Hematopoietic multipotent progenitor cell treated with erythropoietin and hydrocortisone succinate and interleukin-3 and kit ligand, for 17 days (in vitro differentiated cells): ENCODE results near the gene ADCY1.
"Not testable (repeated sequence)": the region's sequence is repeated elsewhere in the genome, so short reads cannot be mapped to it uniquely, and the experiment has no call there.

Experiments
- DNase-seq: peaks from one replicate; pipeline ENCODE4 v3.0.0-alpha.2; 2015; ENCODE audit warnings: low spot score

Gene ADCY1

DNA sequence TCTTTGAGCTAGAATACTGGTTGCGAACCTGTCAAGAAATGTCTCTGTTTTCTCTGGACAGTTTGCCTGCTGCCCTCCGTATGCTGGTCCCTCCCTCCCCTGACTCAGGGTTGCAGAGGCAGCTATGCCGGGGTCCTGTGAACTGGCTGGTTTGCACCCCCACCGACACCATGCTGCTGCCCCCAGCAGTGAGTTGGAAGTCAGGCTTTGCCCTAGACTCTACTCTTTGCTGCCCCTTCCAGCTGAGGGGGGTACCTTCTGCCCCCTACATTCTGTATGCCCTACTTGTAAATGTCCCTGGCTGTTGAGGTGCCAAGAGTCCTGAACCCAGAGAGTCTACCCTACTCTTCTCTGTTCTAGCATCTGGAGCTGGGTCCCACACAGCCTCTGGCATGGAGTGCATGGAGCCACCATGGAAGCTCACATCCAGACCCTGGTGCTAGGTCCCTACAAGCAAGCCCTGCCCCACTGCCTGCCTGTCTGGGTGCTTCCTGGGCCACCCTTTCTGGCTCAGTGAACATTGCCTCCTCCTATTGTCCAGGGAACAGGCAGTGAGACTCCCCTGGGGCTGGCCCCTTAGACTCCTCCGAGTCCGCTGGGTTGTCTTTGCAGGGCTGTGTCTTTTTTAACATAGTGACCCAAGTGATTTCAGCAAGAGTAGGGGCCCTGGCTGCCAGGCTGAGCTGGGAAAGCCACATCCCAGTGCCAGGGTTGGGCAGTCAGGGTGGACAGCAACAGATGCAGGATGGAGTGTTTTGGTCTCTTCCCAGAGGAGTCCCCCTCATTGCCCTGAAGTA, 138.9 kb downstream of the ADCY1 start:
- no peak for DNase-seq

DNA sequence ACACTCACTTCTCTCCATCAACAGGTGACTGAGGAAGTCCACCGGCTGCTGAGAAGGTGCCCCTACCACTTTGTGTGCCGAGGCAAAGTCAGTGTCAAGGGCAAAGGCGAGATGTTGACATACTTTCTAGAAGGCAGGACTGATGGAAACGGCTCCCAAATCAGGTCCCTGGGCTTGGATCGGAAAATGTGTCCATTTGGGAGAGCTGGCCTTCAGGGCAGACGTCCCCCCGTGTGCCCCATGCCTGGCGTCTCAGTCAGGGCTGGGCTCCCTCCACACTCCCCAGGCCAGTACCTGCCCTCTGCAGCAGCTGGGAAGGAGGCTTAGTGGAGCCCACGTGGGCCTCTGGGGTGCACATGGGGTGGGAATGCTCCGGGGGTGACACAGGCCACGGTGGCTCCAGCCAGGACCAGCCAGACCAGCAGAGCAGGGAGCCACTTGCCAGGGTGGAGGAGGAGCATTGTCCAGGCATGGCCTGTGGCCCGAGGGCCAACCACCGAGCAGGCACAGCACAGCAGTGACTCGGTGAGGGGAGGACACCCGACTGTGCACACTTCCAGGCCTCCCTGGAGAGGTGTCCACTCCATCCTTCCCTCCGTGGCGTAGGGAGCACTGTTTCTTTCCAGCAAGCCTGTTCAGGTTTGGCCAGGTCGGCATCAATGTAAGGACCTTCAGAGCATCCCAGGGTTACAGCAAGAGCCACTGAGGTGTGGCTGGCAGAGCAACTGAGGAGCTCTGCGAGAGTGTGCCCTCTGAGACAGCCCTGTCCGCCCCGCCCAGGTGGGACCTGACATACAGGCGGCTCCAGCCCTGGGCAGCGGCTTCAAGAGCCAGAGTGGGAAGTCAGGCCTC, 139.7 kb downstream of the ADCY1 start:
- no peak for DNase-seq

DNA sequence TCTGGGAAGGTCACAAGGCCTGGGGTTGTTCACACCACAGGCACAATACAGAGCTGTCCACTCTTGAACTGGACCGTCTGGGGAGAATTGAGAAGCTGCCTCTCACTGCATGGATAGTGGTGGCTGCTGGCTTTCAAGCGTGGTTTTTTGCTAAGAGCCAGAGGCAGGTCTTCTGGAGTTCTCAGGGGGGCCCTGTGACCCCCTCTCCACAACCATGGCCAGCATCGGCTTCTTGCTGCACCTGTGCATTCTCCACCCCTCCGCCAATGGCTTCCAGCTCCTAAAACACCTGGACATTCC, 140.3 kb downstream of the ADCY1 start:
- no peak for DNase-seq

DNA sequence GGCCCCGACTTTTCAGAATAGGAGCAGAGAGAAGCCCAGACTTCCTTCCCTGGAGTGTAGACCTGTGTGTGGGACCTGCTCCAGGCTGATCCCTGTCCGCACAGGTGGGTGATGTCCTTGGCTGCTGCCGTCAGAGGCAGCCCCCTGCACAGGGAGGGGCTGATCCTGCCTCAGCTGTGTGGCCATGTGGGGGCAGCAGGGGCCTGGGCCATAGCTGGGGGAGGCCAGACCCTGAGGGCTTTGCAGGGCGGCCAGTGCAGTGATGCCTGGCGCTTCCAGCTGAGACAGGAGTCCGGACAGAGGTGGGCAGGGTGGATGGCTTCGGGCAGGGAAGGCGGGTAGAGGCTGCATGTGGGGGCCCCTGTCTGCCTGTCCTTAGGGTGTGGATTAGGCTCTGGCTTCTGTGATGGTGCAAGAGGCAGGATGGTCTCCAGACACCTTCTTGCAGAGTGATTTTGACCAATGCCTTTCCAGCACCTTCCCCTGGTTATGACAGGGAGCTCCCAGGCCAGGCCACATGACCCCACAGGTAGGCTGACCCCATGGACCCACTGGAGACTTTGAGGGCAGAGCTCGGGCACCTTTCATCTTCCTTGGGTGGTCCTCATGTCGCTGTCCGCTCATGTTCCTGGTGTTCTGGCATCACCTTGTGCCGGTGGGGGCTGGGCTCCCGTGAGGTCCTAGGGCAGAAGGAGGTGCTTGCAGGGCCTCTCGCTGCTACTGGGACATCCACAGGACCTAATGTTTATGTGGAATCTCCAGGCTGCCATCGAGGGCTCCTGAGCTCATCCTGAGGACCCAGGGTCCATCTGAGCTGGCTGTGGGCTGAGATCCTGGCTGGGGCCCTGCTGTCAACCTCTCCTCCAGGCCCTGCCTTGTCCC, 141.5 kb downstream of the ADCY1 start:
- DNase-seq, result no peak

DNA sequence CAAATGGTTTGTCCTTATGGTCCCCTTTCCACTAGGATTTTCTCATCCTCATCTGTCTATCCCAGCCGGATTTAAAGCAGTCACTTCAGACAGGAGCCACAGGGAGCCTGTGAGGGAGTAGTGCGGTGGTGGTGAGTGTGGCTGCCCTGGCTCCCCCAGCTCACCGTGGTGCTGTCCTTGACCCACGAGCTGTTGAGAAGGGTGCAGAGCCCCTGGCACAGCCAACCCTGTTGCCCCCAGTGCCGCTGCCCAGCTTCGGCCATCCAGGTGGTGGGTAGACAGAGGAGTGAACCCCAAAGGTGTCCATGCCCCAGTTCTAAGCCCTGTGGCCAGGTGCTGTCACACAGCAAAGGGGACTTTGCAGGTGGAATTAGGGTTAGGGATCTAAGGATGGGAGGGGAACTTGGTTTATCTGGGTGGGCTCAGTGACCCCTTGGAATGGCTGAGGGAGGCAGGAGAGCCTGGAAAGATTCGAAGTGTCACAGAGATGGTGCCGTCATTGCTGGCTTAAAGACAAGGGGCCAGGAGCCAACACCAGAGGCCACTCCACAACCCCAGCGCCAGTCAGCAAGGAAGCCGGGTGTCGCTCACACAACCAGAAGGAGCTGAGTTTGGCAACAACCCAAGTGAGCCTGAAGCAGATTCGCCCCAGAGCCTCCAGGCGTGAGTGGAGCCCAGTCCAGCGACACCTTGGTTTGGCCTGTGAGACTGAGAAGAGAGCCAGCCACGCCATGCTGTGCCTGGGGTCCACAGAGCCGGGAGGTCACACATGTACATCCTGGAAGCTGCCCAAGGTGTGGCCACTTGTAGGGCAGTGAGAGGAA, 142.4 kb downstream of the ADCY1 start:
- no peak for DNase-seq

DNA sequence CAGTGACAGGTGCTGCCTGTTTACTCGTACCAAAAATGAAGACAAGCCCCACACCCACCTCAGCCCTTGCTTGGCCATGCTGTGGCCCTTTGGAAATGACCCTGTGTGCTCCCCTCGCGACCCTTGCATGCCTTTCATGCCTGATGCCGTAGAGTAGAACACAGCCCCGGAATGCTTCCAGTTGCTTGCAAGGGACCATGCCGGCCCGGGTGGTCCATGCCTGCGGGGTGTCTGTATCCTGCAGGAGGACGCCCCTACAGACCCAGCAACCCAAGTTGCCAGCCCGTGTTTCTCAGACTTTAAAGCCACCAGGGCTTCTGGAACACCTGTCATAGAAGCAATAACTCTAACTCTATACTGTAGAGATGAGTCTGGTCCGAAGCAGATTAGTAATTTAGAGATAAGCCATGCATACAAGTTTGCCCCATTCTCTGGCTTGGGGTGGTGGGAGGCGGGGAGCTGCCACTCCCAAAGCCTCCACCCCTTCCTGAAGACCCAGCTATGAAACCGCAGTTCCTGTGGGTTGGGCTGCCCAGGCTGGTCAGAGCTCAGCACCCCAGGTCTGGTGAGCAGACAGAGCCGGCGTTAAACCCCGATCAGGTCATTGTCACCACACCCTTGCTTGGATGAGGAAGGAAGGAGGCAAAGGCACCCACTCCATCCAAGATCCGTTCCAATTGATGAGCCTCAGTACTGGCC, 143.5 kb downstream of the ADCY1 start:
- no peak for DNase-seq

DNA sequence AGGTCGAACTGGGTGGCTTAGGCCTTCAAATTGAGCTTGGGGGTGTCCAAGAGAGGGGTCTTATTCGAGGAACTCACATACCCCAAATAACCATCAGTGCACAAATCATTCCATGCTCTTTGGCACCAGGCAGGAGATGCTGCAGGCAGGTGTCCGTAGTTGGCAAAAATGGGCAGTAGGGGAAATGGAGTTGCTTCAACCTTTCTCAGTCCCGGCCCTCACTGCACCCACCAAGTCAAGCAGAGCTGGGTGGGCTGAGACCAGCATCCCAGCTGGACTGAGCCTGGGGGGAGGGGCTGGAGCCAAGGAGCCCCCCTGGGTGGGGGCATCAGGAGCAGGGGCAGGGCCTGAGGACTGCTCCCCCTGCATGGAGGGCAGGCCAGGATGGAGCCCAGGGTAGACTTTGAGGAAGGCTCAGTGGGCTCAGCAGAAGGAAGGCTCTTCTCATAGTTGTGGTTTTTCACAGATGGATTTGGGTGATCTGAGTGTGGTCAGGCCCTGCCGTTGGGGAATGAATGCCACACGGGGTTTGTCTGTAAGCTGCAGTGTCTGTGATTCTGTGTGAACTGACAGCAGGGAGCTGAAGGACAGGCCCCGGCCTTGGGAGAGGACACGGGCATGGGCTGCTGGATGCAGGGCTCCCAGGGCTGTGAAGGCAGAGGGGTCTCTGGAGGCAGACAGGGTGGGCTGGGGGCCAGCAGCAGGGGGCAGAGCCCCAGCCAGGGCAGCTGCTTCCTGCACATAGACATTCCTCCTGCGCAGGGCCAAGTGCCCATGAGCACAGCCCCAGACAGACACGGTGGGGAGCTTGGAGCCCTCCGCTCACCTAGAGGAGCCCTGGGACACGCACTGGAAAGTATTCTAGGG, 144.5 kb downstream of the ADCY1 start:
- DNase-seq, result no peak

DNA sequence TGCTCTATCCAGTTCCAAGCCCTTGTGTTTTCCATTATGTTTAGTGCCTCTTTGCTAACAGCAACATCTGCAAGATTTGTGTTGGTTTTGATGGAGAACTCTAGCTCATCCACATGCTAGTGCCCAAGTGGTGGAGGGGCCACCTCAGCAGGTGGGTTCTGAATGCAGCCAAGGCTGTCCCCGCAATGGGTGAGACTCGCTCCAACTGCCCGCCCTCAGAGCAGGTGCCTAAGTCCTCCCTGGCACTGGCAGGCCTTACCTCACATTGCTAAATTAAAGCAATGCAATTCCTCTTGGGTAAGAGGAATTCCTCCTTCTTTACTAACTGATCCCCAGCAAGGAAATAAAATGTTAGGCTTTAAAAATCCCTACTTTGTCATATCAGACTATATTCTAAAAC, 146.8 kb downstream of the ADCY1 start:
- DNase-seq, result no peak

DNA sequence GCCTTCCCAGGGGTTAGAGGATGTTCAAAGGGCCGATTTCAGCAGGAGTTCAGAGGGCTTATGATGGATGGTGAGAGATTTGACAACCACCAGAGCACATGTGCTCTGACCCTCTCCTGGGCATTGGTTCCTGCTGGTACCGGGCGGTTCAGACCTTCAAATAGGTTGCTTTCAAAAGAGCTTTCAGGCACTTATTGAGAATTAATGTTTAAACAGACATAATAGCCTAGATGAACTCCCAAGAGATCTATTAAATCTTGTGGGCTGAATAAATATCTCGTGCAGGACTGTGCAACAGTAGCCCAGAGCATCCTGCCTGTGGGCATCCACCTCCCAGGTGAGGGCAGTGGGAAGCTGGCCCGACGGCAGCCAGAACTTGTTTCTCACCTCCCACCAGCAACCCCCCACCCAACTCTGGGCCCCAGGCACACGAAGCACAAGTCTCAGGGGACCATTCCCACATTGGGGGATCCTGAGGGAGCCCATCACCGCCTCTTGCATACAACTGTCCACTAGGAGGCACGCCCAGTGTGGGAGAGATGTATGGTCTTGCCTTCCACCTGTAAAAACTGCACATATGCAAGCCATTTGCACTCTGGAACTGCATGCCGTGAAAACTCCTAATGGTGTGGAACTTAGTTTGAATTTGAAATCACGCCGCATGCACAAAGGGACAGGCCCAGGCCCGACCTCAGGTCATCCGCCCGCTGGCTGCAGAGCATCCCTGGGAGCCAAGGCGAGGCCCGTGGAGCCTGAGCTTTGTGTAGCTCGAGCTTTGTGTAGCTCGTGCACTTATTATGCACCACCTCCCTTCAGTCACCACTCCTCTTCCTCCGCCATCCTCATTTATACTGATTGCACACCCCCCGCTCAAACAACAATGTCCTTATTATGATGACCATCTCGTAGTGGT, 147.8 kb downstream of the ADCY1 start:
- DNase-seq, result no peak

DNA sequence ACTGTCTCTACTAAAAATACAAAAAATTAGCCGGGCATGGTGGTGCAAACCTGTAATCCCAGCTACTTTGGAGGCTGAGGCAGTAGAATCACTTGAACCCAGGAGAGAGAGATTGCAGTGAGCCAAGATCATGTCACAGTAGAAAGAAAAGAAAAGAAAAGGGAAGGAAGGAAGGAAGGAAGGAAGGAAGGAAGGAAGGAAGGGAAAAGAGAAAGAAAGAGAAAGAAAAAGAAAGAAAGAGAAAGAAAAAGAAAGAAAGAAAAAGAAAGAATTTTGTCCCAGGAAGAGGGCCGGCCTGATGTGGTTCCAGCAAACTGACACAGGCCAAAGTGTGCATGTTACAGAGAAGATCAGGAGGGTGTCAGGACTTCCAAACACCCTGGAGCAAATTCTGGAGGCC, 151.1 kb downstream of the ADCY1 start:
- DNase-seq, result not testable (repeated sequence)

DNA sequence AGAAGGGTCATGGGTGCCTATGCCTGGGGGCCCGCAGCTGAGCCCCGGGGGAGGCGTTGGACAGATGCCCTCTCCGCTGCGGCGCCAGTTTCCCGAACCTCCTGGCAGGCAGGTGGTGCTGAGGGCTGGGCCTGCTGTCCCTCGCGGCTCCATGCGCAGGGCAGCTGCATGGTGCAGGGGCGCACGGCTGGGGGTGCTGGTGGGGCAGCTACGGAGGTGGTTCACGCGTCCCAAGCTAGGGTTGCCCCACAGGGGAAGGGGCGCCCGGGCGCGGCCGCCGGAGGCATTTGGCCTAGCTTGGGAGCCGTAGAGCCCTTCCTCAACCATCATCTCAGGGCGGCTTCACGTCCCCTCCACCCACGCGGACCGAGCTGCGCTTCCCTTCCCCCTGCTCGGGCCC, 152.7 kb downstream of the ADCY1 start:
- DNase-seq, result no peak

DNA sequence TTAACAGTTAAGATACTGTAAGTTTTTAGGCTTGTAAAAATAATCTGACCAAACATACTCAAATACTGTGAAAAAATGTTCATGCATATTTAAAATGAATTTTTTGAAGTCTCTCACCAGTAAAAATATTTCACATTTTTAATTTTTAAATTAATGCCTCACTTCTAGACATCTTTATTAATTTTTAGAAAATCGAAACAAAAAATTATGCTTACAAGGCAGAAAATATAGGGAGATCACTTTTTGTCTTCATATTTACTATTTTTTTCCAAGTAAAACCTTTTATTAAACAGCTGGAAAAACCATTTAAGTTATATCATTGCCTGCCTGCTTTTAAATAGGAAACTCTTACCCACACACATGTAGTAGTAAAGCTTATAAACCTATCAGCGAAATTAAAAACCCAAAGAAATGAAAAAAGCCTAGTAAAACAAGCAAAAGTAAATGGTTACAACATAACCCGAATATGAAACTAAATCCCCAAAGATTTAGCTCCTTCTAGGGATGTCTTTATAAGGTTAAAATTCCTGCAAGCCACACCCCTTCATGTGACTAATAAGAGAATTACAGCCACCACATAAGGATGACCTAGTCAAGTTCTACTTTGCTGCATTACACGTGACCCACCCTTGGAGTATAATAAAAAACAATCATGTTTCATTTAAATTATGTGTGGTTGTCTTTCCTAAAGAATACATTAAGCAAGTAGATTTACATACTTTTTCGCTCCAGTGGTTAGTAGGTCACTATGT, 157.7 kb downstream of the ADCY1 start:
- not testable (repeated sequence) for DNase-seq

DNA sequence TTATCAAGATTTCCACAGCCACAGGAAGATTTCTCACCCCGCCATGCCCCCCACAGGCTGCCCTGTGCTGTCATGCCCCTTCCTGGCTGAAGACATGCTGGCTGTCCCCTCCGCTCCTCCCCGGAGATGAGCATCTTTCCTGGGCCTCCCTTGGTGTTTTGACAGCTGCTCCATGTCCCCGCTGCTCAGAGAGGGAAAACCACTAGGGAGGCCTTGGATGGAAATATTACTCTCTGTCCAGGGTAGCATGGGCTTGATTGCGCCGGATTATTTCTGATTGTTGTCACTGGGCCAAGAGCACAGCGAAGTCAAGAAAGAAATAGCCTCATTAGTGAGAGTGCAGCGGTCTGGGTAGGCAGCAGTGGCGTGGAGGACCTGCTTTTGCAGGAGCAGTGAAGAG, 164.8 kb downstream of the ADCY1 start:
- DNase-seq, result not testable (repeated sequence)

DNA sequence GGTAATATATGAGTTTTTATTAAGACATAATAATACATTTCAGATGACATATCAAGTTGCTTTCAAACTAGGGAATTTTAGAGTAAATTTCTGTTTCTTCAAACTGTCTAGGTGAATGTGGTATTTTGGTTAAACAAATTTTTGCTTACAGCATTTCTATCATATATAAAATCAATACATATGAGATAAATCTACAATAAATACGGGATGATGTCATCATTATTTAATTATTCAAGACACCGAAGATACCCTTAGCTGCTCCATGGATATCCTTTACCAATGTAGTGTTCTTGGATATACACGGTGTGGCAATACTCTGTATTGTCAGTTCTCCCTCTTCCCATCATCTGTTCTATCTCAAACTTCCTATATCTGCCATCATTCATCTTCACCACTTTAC, 166.4 kb downstream of the ADCY1 start:
- DNase-seq, result not testable (repeated sequence)

DNA sequence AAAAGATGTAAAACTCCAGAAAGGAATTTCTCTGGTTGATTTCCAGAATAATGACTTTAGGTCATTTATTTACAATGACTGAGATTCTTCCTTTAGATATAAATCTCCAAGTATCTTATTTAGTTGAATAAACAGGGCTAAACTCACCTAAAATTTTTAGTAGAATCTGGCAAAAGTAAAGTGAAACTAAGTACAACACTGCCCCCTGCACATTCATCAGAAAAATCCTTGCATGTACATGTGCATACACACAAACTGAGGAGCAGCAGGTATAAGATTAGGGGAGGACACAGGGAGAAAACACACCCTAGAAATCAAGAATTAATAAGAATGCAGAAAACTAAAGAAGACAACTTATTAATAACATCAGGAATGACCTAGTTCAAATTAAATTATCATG, 174.8 kb downstream of the ADCY1 start:
- not testable (repeated sequence) for DNase-seq

DNA sequence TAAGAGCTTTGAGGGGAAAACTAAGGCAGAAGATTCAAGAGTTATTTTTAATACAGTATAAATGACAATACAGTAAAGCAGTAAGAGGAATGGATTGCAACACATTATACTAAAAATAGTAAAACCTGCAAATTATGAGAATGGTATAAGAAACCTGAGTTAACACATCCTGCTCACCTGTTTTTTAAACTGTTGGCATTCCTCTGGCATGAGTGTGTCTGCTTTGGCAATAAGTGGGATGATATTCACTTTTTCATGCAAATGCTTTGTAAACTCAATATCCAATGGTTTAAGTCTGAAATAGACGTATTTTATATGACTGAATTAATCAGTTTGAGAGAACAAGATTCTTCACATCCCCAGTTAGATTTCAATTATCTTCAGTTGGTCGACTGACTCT, 177.2 kb downstream of the ADCY1 start:
- not testable (repeated sequence) for DNase-seq

DNA sequence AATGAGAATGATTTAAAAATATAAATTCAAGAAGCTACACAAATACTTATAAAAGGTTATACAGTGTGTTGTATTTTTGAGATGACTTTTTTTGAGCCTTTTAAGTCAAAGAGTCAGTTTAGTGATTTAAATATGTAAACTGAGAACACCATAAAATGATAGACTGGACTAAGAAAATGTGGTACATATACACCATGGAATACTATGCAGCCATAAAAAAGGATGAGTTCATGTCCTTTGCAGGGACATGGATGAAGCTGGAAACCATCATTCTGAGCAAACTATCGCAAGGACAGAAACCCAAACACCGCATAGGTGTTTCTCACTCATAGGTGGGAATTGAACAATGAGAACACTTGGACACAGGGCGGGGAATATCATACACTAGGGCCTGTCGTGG, 182.2 kb downstream of the ADCY1 start:
- DNase-seq, result not testable (repeated sequence)

DNA sequence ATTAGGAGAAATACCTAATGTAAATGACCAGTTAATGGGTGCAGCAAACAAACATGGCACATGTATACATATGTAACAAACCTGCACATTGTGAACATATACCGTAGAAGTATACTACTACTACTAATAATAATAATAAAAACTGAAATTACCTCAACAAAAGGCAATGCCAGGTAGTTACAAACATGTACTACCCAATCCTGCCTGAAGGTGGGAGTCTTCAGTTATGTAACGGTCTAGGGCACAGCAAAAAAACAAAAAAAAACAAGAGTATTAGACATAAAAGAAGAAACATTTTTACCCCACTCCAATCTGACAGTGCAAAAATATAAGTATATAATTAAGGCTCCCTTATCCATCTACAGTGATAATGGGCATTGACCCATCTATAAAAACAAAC, 182.6 kb downstream of the ADCY1 start:
- DNase-seq, result not testable (repeated sequence)
